H1 (cell line): Measurements from ENCODE around the gene DYNC1I1.

Experiments
- EGR1 ChIP-seq: IDR thresholded peaks from 2 replicates; pipeline ENCODE4 v1.6.1; 2011; ENCODE audit warnings: low read depth, low read length, borderline replicate concordance
- EZH2 ChIP-seq: fragments of 200-600 bp; sonication (generic); IDR thresholded peaks from 2 replicates; pipeline ENCODE4 v1.7.1; 2012; ENCODE audit warnings: low read depth, mild to moderate bottlenecking, moderate library complexity, low read length, inconsistent platforms; ENCODE audit not compliant: severe bottlenecking
- KDM1A ChIP-seq: fragments of 200-600, 300-600 bp; sonication (generic); IDR thresholded peaks from 2 replicates; pipeline ENCODE4 v1.7.1; 2016; ENCODE audit warnings: mild to moderate bottlenecking, low read length, borderline replicate concordance
- SIN3A ChIP-seq, 2 experiments: IDR thresholded peaks in 1 of 2; conservative IDR thresholded peaks in 1 of 2; 2 replicates each; pipeline ENCODE4 v1.6.1; 2011 to 2012; ENCODE audit warnings: low read length in 2 of 2, improper control_type of control experiment in 1 of 2, low read depth in 1 of 2, mild to moderate bottlenecking in 1 of 2
- TF ChIP-seq, protein P1 (sequence below): IDR thresholded peaks from 2 replicates; pipeline ENCODE4 v1.6.1; 2012; ENCODE audit warnings: inconsistent platforms
- TF ChIP-seq, protein P2 (sequence below), 3 experiments: IDR thresholded peaks; 1 replicate in 2 of 3; 2 replicates in 1 of 3; pipeline versions ENCODE4 v1.5.1 to v1.6.1; 2011; ENCODE audit warnings: low read length in 3 of 3, mild to moderate bottlenecking in 3 of 3, inconsistent platforms in 2 of 3, low read depth in 1 of 3, moderate library complexity in 1 of 3; ENCODE audit not compliant: insufficient read depth in 1 of 3; ENCODE audit errors: control extremely low read depth in 1 of 3
- TF ChIP-seq, protein P3 (sequence below): IDR thresholded peaks from 2 replicates; pipeline ENCODE4 v1.6.1; 2012; ENCODE audit warnings: inconsistent platforms

DNA sequence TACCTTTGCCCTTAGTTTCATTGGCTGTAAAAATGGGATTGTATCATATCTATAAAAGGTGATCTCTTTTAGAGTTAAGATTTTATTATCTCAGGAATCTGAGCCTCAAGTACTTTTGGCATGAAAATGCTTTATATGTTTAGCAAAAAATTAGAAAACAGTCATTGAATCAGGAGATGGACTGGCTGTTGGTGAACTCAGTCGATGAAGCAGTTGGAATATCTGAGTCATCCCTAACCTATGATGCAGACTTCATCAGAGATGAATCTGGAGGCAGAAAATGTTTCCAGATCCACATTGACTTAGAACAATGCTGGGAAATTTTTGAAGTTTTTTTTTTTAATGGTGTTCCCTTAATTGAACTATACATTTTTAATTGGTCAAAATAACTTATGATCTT is 321.1 kb downstream of the DYNC1I1 start:
- TF ChIP-seq EGR1 (no peak), SIN3A (conservative IDR thresholded peaks at IDR 0.05 in 1 of 2, IDR thresholded peaks at IDR 0.05 in 1 of 2; ENCODE audit: low read depth in 1 of 2, low read length in 2 of 2) (no peak), KDM1A (no peak), EZH2 (no peak)
- TF ChIP-seq, protein P1, sequence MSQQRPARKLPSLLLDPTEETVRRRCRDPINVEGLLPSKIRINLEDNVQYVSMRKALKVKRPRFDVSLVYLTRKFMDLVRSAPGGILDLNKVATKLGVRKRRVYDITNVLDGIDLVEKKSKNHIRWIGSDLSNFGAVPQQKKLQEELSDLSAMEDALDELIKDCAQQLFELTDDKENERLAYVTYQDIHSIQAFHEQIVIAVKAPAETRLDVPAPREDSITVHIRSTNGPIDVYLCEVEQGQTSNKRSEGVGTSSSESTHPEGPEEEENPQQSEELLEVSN: no peak
- TF ChIP-seq, protein P2, sequence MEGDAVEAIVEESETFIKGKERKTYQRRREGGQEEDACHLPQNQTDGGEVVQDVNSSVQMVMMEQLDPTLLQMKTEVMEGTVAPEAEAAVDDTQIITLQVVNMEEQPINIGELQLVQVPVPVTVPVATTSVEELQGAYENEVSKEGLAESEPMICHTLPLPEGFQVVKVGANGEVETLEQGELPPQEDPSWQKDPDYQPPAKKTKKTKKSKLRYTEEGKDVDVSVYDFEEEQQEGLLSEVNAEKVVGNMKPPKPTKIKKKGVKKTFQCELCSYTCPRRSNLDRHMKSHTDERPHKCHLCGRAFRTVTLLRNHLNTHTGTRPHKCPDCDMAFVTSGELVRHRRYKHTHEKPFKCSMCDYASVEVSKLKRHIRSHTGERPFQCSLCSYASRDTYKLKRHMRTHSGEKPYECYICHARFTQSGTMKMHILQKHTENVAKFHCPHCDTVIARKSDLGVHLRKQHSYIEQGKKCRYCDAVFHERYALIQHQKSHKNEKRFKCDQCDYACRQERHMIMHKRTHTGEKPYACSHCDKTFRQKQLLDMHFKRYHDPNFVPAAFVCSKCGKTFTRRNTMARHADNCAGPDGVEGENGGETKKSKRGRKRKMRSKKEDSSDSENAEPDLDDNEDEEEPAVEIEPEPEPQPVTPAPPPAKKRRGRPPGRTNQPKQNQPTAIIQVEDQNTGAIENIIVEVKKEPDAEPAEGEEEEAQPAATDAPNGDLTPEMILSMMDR (IDR thresholded peaks at IDR 0.05; ENCODE audit: control extremely low read depth in 1 of 3, insufficient read depth in 1 of 3, low read depth in 1 of 3, low read length in 3 of 3): no peak
- TF ChIP-seq, protein P3, sequence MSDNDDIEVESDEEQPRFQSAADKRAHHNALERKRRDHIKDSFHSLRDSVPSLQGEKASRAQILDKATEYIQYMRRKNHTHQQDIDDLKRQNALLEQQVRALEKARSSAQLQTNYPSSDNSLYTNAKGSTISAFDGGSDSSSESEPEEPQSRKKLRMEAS: no peak
